ENCODE results near the gene GLS.

GRCh38 chr2:190856985-190857384 lies 23.6 kb upstream of the GLS start:
- TF ChIP-seq CTCF (IDR thresholded peaks at IDR 0.05) (no peak), POLR2A (IDR thresholded peaks at IDR 0.05) (no peak), EP300 (IDR thresholded peaks at IDR 0.05) (no peak)
